Activated naive CD4-positive, alpha-beta T cell treated with anti-CD3 and anti-CD28 coated beads for 36 hours (primary cell): ENCODE results near the gene SPRTN. TPM values are rescaled to one million over a fixed set of nuclear protein-coding genes. Genes with fewer than 3 reads are reported as not detected.
"Not testable (repeated sequence)": the region's sequence is repeated elsewhere in the genome, so short reads cannot be mapped to it uniquely, and the experiment has no call there.

Experiments used
- CTCF ChIA-PET: fragments of 350-600 bp; sonication (Branson Sonifier 250); formaldehyde crosslinking; loops from one replicate; lab custom pipeline; 2021; ENCODE audit warnings: antibody characterized with exemption; lab: Charles Lee
- DNase-seq: peaks from one replicate; pipeline ENCODE4 v3.0.0-alpha.2; 2020
- H3K27ac Mint-ChIP-seq: one replicate; pipeline ENCODE4 v1.8.0; 2021; ENCODE audit warnings: mild to moderate bottlenecking, mixed read lengths
- H3K27me3 Mint-ChIP-seq: one replicate; pipeline ENCODE4 v1.8.0; 2021; ENCODE audit warnings: low read depth, mixed read lengths
- H3K36me3 Mint-ChIP-seq: one replicate; pipeline ENCODE4 v1.8.0; 2021; ENCODE audit warnings: low read depth, mixed read lengths
- H3K4me1 Mint-ChIP-seq: one replicate; pipeline ENCODE4 v1.8.0; 2021; ENCODE audit warnings: low read depth, mixed read lengths
- H3K4me3 Mint-ChIP-seq: one replicate; pipeline ENCODE4 v1.8.0; 2021; ENCODE audit warnings: mild to moderate bottlenecking, moderate library complexity, mixed read lengths
- H3K9me3 Mint-ChIP-seq: one replicate; pipeline ENCODE4 v1.8.0; 2021; ENCODE audit warnings: mixed read lengths
- intact Hi-C: fragments of 100-400 bp; cut with micrococcal nuclease; formaldehyde crosslinking; loops from one replicate; pipeline ENCODE4 v1.15.1; 2023
- total RNA-seq, 2 experiments: library from RNA; stranded (reverse); gene quantifications; one replicate each; pipeline ENCODE4 v1.2.3, GENCODE V29; 2021

Gene SPRTN
- total RNA-seq, 2 experiments from 2014 or later = 6.0 to 9.1 TPM

GRCh38 chr1:231337472-231338269 is 422 bp upstream of the SPRTN start, which contains the start of gene EXOC8:
Gene EXOC8, minus strand, starts transcription at chr1:231337852. Its CDS starts 107 bp downstream, at chr1:231337745.
- peak within 1 kb of the TSS; percentile 97 for H3K27ac Mint-ChIP-seq
- intact Hi-C loops = loop anchor here (1.0 to 5.0 kb wide), 9 partner anchors 65 to 1465 kb away; partner anchors contain the start of genes ARV1, EGLN1, GNPAT and TSNAX
- H3K4me3 Mint-ChIP-seq = peak within 1 kb of the TSS; percentile 100
- DNase-seq = peak; percentile 97
- CTCF ChIA-PET = interaction anchor here (0.6 to 4.4 kb wide), 9 partner anchors 17 to 268 kb away, joined by 3 to 24 read pairs (median 3); no protein-coding TSS in a partner anchor
- H3K4me1 Mint-ChIP-seq = peaks cover 53% of the 10 kb centered on the region
- H3K36me3 Mint-ChIP-seq = peaks cover 37% of the 10 kb centered on the region
- no peaks in the 10 kb centered on the region for H3K27me3 Mint-ChIP-seq
- peaks cover 3% of the 10 kb centered on the region for H3K9me3 Mint-ChIP-seq

GRCh38 chr1:231340328-231341013 is 2.4 kb downstream of the SPRTN start:
- Mint-ChIP-seq H3K4me3 (no peak overlapping the region), H3K4me1 (peaks cover 36% of the 10 kb centered on the region), H3K27me3 (no peaks in the 10 kb centered on the region), H3K9me3 (peaks cover 1% of the 10 kb centered on the region), H3K36me3 (peaks cover 26% of the 10 kb centered on the region), H3K27ac (no peak overlapping the region)
- CTCF ChIA-PET = no interaction called here
- no peak for DNase-seq
- intact Hi-C loops = no loop called here

GRCh38 chr1:231347961-231348360 is 9.9 kb downstream of the SPRTN start:
- intact Hi-C loops = no loop called here
- CTCF ChIA-PET = interaction anchor here (0.6 to 1.6 kb wide), 2 partner anchors 9 to 251 kb away, joined by 4 read pairs; no protein-coding TSS in a partner anchor
- no peak for DNase-seq
- Mint-ChIP-seq H3K4me1 (no peaks in the 10 kb centered on the region), H3K36me3 (peaks cover 20% of the 10 kb centered on the region), H3K9me3 (no peaks in the 10 kb centered on the region), H3K27ac (no peak overlapping the region), H3K27me3 (no peaks in the 10 kb centered on the region), H3K4me3 (no peak overlapping the region)

GRCh38 chr1:231348442-231348841 is 10.3 kb downstream of the SPRTN start:
- Mint-ChIP-seq H3K9me3 (no peaks in the 10 kb centered on the region), H3K4me3 (no peak overlapping the region), H3K27me3 (no peaks in the 10 kb centered on the region), H3K27ac (no peak overlapping the region), H3K4me1 (no peaks in the 10 kb centered on the region), H3K36me3 (peaks cover 20% of the 10 kb centered on the region)
- no peak for DNase-seq
- intact Hi-C loops = no loop called here
- CTCF ChIA-PET = interaction anchor here (0.6 to 1.6 kb wide), 2 partner anchors 9 to 251 kb away, joined by 4 read pairs; no protein-coding TSS in a partner anchor

- H3K4me1 Mint-ChIP-seq, H3K27me3 Mint-ChIP-seq, H3K9me3 Mint-ChIP-seq, intact Hi-C loops, DNase-seq, H3K27ac Mint-ChIP-seq, H3K4me3 Mint-ChIP-seq: not testable (repeated sequence)
- H3K36me3 Mint-ChIP-seq = peaks cover 20% of the 10 kb centered on the region
- CTCF ChIA-PET = interaction anchor here (1.6 kb wide), 1 partner anchor 8 kb away, joined by 4 read pairs; no protein-coding TSS in a partner anchor
Observed at GRCh38 chr1:231348856-231349255, 10.8 kb downstream of the SPRTN start.

GRCh38 chr1:231351816-231352215 is 13.7 kb downstream of the SPRTN start:
- no peak overlapping the region for H3K27ac Mint-ChIP-seq
- DNase-seq = no peak
- CTCF ChIA-PET = no interaction called here
- peaks cover 18% of the 10 kb centered on the region for H3K36me3 Mint-ChIP-seq
- intact Hi-C loops = no loop called here
- no peak overlapping the region for H3K4me3 Mint-ChIP-seq
- H3K4me1 Mint-ChIP-seq = no peaks in the 10 kb centered on the region
- H3K27me3 Mint-ChIP-seq = no peaks in the 10 kb centered on the region
- no peaks in the 10 kb centered on the region for H3K9me3 Mint-ChIP-seq

GRCh38 chr1:231353086-231353485 is 15.0 kb downstream of the SPRTN start:
- peaks cover 18% of the 10 kb centered on the region for H3K36me3 Mint-ChIP-seq
- peaks cover 3% of the 10 kb centered on the region for H3K4me1 Mint-ChIP-seq
- H3K27ac Mint-ChIP-seq = no peak overlapping the region
- CTCF ChIA-PET = no interaction called here
- intact Hi-C loops = no loop called here
- no peaks in the 10 kb centered on the region for H3K9me3 Mint-ChIP-seq
- H3K4me3 Mint-ChIP-seq = no peak overlapping the region
- H3K27me3 Mint-ChIP-seq = no peaks in the 10 kb centered on the region
- no peak for DNase-seq

- intact Hi-C loops = no loop called here
- no peak for DNase-seq
- H3K36me3 Mint-ChIP-seq = peaks cover 15% of the 10 kb centered on the region
- H3K27me3 Mint-ChIP-seq = no peaks in the 10 kb centered on the region
- no peaks in the 10 kb centered on the region for H3K9me3 Mint-ChIP-seq
- peaks cover 4% of the 10 kb centered on the region for H3K4me1 Mint-ChIP-seq
- no peak overlapping the region for H3K27ac Mint-ChIP-seq
- H3K4me3 Mint-ChIP-seq = no peak overlapping the region
- CTCF ChIA-PET = interaction anchor here (0.6 to 1.0 kb wide), 4 partner anchors 17 to 512 kb away, joined by 3 to 4 read pairs (median 3); partner anchors contain the start of genes EXOC8 and SPRTN
Observed at GRCh38 chr1:231354330-231355020, 16.4 kb downstream of the SPRTN start.

GRCh38 chr1:231355171-231355570 is 17.1 kb downstream of the SPRTN start:
- no peaks in the 10 kb centered on the region for H3K27me3 Mint-ChIP-seq
- H3K27ac Mint-ChIP-seq = peak overlapping the region; percentile 7
- peaks cover 4% of the 10 kb centered on the region for H3K4me1 Mint-ChIP-seq
- H3K9me3 Mint-ChIP-seq = no peaks in the 10 kb centered on the region
- CTCF ChIA-PET = interaction anchor here (0.9 to 1.1 kb wide), 4 partner anchors 17 to 511 kb away, joined by 3 read pairs; partner anchors contain the start of genes EXOC8 and SPRTN
- H3K4me3 Mint-ChIP-seq = no peak overlapping the region
- peaks cover 14% of the 10 kb centered on the region for H3K36me3 Mint-ChIP-seq
- intact Hi-C loops = no loop called here
- DNase-seq = no peak

GRCh38 chr1:231357187-231357772 is 19.2 kb downstream of the SPRTN start:
- Mint-ChIP-seq H3K27ac (no peak overlapping the region), H3K4me3 (no peak overlapping the region), H3K4me1 (peaks cover 4% of the 10 kb centered on the region), H3K36me3 (peaks cover 5% of the 10 kb centered on the region), H3K9me3 (no peaks in the 10 kb centered on the region), H3K27me3 (no peaks in the 10 kb centered on the region)
- CTCF ChIA-PET = interaction anchor here (0.6 to 3.5 kb wide), 25 partner anchors 9 to 1491 kb away, joined by 3 to 25 read pairs (median 4); no protein-coding TSS in a partner anchor
- intact Hi-C loops = loop anchor here (1.0 to 2.0 kb wide), 2 partner anchors 65 to 136 kb away; partner anchors contain the start of gene EGLN1
- no peak for DNase-seq

GRCh38 chr1:231357831-231358354 is 19.8 kb downstream of the SPRTN start:
- CTCF ChIA-PET = interaction anchor here (0.6 to 3.5 kb wide), 27 partner anchors 9 to 388 kb away, joined by 3 to 25 read pairs (median 4); no protein-coding TSS in a partner anchor
- H3K27ac Mint-ChIP-seq = peak overlapping the region; percentile 16
- peaks cover under 1% of the 10 kb centered on the region for H3K36me3 Mint-ChIP-seq
- no peaks in the 10 kb centered on the region for H3K27me3 Mint-ChIP-seq
- peak; percentile 45 for DNase-seq
- peaks cover 4% of the 10 kb centered on the region for H3K4me1 Mint-ChIP-seq
- H3K9me3 Mint-ChIP-seq = no peaks in the 10 kb centered on the region
- H3K4me3 Mint-ChIP-seq = no peak overlapping the region
- intact Hi-C loops = loop anchor here (1.0 to 2.0 kb wide), 6 partner anchors 64 to 246 kb away; partner anchors contain the start of genes EGLN1 and TSNAX
